GM21786 (cell line): ENCODE results near the gene DEFB114.

Source experiments
- ATAC-seq: cut with Tn5 transposase; IDR thresholded peaks from one replicate; pipeline ENCODE4 v1.9.1; 2021; ENCODE audit not compliant: unreplicated experiment

The DEFB114 gene

GRCh38 chr6:49937017-49937416 lies 26.9 kb downstream of the DEFB114 start:
- no peak for ATAC-seq

GRCh38 chr6:49935387-49935786 lies 28.6 kb downstream of the DEFB114 start:
- no peak for ATAC-seq

GRCh38 chr6:49934770-49935169 lies 29.2 kb downstream of the DEFB114 start:
- no peak for ATAC-seq

- no peak for ATAC-seq
Observed at GRCh38 chr6:49933526-49933925, 30.4 kb downstream of the DEFB114 start.

GRCh38 chr6:49929340-49929739 lies 34.6 kb downstream of the DEFB114 start:
- ATAC-seq: no peak

- no peak for ATAC-seq
Observed at GRCh38 chr6:49923826-49924225, 40.1 kb downstream of the DEFB114 start.

- ATAC-seq: no peak
Observed at GRCh38 chr6:49919935-49920644, 43.9 kb downstream of the DEFB114 start.

- ATAC-seq: no peak
Observed at GRCh38 chr6:49919261-49919660, 44.7 kb downstream of the DEFB114 start.

GRCh38 chr6:49918787-49919186 lies 45.2 kb downstream of the DEFB114 start:
- ATAC-seq: no peak

GRCh38 chr6:49915035-49915434 lies 48.9 kb downstream of the DEFB114 start:
- ATAC-seq: no peak

GRCh38 chr6:49913636-49914375 lies 50.2 kb downstream of the DEFB114 start:
- no peak for ATAC-seq

- no peak for ATAC-seq
Observed at GRCh38 chr6:49912196-49912595, 51.8 kb downstream of the DEFB114 start.

- no peak for ATAC-seq
Observed at GRCh38 chr6:49911252-49911651, 52.7 kb downstream of the DEFB114 start.
